Lower leg skin (tissue), 3 donors: ENCODE data around the gene PPL.

Source experiments
- CTCF ChIP-seq, 3 donors: fragments of 450-650 bp; IDR thresholded peaks; one replicate each; pipeline ENCODE4 v1.5.1; 2016; ENCODE audit warnings: antibody characterized with exemption in 3 of 3, mild to moderate bottlenecking in 3 of 3, moderate library complexity in 2 of 3
- POLR2A ChIP-seq, 2 donors: fragments of 450-650 bp; IDR thresholded peaks; one replicate each; pipeline ENCODE4 v1.6.1; 2016 to 2017; ENCODE audit warnings: antibody characterized with exemption in 2 of 2, mild to moderate bottlenecking in 1 of 2, moderate library complexity in 1 of 2

- TF ChIP-seq CTCF (IDR thresholded peaks at IDR 0.05), result no peak
- no peak for TF ChIP-seq POLR2A (IDR thresholded peaks at IDR 0.05)
Measured at GRCh38 chr16:4957420-4957719, 20.4 kb upstream of the PPL start.
